WTC11 (cell line): Measurements from ENCODE around the gene ELF5. TPM values are rescaled to one million over a fixed set of nuclear protein-coding genes. Genes with fewer than 3 reads are reported as not detected.
A peak's percentile ranks its signal among the peaks of the same experiment; 100 is the strongest.

ENCODE experiments used
- ATAC-seq: fragments of 200-7000 bp; cut with Tn5 transposase; 2 replicates; pipeline ENCODE4 v1.10.0; 2021; ENCODE audit warnings: mild to moderate bottlenecking, moderate library complexity
- CTCF ChIA-PET: fragments of 300-600 bp; sonication (Branson Sonifier 250); formaldehyde crosslinking; loops from one replicate; lab custom pipeline; 2021; ENCODE audit warnings: antibody characterized with exemption; lab: Charles Lee
- POLR2A ChIA-PET: fragments of 350-600 bp; sonication (Branson Sonifier 250); formaldehyde crosslinking; loops from one replicate; lab custom pipeline; 2021; ENCODE audit warnings: antibody characterized with exemption; lab: Charles Lee
- DNase-seq: peaks from one replicate; pipeline ENCODE4 v3.0.0; 2021; ENCODE audit warnings: low spot score
- H3K27ac Mint-ChIP-seq: 2 replicates; pipeline ENCODE4 v1.8.0; 2021; ENCODE audit warnings: mixed read lengths
- H3K27me3 Mint-ChIP-seq: 2 replicates; pipeline ENCODE4 v1.8.0; 2021; ENCODE audit warnings: low read depth, mild to moderate bottlenecking, moderate library complexity, mixed read lengths
- H3K36me3 Mint-ChIP-seq: 2 replicates; pipeline ENCODE4 v1.8.0; 2021; ENCODE audit warnings: mixed read lengths
- H3K4me1 Mint-ChIP-seq: 2 replicates; pipeline ENCODE4 v1.8.0; 2022; ENCODE audit warnings: mixed read lengths
- H3K4me3 Mint-ChIP-seq: 2 replicates; pipeline ENCODE4 v1.8.0; 2021; ENCODE audit warnings: mild to moderate bottlenecking, moderate library complexity, mixed read lengths
- H3K9me3 Mint-ChIP-seq: 2 replicates; pipeline ENCODE4 v1.8.0; 2021; ENCODE audit warnings: mixed read lengths
- CREM ChIP-seq: sonication (generic); formaldehyde crosslinking; IDR thresholded peaks from 2 replicates; pipeline ENCODE4 v1.8.1; 2022; ENCODE audit warnings: mild to moderate bottlenecking, missing genetic modification reagents, moderate library complexity
- CTCF ChIP-seq: fragments of 200-600 bp; IDR thresholded peaks from 2 replicates; pipeline ENCODE4 v1.8.0; 2022; ENCODE audit warnings: antibody characterized with exemption
- ELF4 ChIP-seq: sonication (generic); formaldehyde crosslinking; IDR thresholded peaks from 2 replicates; pipeline ENCODE4 v1.8.1; 2022; ENCODE audit warnings: low read depth, mild to moderate bottlenecking, moderate library complexity, missing genetic modification reagents
- JAZF1 ChIP-seq: fragments of 250-450 bp; sonication (Bioruptor Pico); IDR thresholded peaks from 2 replicates; pipeline ENCODE4 v1.9.0; 2021; ENCODE audit warnings: moderate library complexity, mild to moderate bottlenecking, inconsistent platforms
- NR1H2 ChIP-seq: sonication (generic); formaldehyde crosslinking; IDR thresholded peaks from 2 replicates; pipeline ENCODE4 v1.9.0; 2021; ENCODE audit warnings: mild to moderate bottlenecking, moderate library complexity, missing genetic modification reagents
- RORB ChIP-seq: fragments of 250-450 bp; sonication (Bioruptor Pico); IDR thresholded peaks from 2 replicates; pipeline ENCODE4 v1.9.0; 2021; ENCODE audit warnings: mild to moderate bottlenecking
- SOX15 ChIP-seq: fragments of 250-450 bp; sonication (Bioruptor Pico); IDR thresholded peaks from 2 replicates; pipeline ENCODE4 v1.9.0; 2021; ENCODE audit warnings: mild to moderate bottlenecking
- SP1 ChIP-seq: sonication (generic); formaldehyde crosslinking; conservative IDR thresholded peaks from 2 replicates; pipeline ENCODE4 v1.8.1; 2022; ENCODE audit warnings: missing genetic modification reagents
- TEAD4 ChIP-seq: sonication (generic); formaldehyde crosslinking; IDR thresholded peaks from 2 replicates; pipeline ENCODE4 v1.8.0; 2022; ENCODE audit warnings: mild to moderate bottlenecking, missing genetic modification reagents
- TP53 ChIP-seq: sonication (generic); formaldehyde crosslinking; IDR thresholded peaks from 2 replicates; pipeline ENCODE4 v1.8.1; 2023; ENCODE audit warnings: mild to moderate bottlenecking, missing genetic modification reagents
- ZBTB21 ChIP-seq: sonication (generic); formaldehyde crosslinking; IDR thresholded peaks from 2 replicates; pipeline ENCODE4 v1.8.1; 2023; ENCODE audit warnings: mild to moderate bottlenecking, missing genetic modification reagents, borderline replicate concordance
- ZNF121 ChIP-seq: sonication (generic); formaldehyde crosslinking; IDR thresholded peaks from 2 replicates; pipeline ENCODE4 v1.8.0; 2023; ENCODE audit warnings: missing genetic modification reagents
- ZNF232 ChIP-seq: sonication (generic); formaldehyde crosslinking; IDR thresholded peaks from 2 replicates; pipeline ENCODE4 v1.8.0; 2022; ENCODE audit warnings: mild to moderate bottlenecking, missing genetic modification reagents
- ZNF317 ChIP-seq: sonication (generic); formaldehyde crosslinking; IDR thresholded peaks from 2 replicates; pipeline ENCODE4 v1.8.1; 2023; ENCODE audit warnings: low read depth, mild to moderate bottlenecking, moderate library complexity, missing genetic modification reagents, borderline replicate concordance
- total RNA-seq: library from RNA; stranded (reverse); gene quantifications from 3 replicates; pipeline ENCODE4 v1.2.3, GENCODE V29; 2021
- TF ChIP-seq, protein P1 (sequence below): sonication (generic); formaldehyde crosslinking; IDR thresholded peaks from 2 replicates; pipeline ENCODE4 v1.8.1; 2023; ENCODE audit warnings: mild to moderate bottlenecking, moderate library complexity, missing genetic modification reagents
- TF ChIP-seq, protein P2 (sequence below): sonication (generic); formaldehyde crosslinking; IDR thresholded peaks from 2 replicates; pipeline ENCODE4 v1.8.0; 2023; ENCODE audit warnings: missing genetic modification reagents, mild to moderate bottlenecking, borderline replicate concordance
- TF ChIP-seq, protein P3 (sequence below): sonication (generic); formaldehyde crosslinking; IDR thresholded peaks from 2 replicates; pipeline ENCODE4 v1.8.1; 2023; ENCODE audit warnings: mild to moderate bottlenecking, missing genetic modification reagents, moderate library complexity

Gene ELF5
- total RNA-seq, 1 experiment from 2014 or later: not detected

DNA sequence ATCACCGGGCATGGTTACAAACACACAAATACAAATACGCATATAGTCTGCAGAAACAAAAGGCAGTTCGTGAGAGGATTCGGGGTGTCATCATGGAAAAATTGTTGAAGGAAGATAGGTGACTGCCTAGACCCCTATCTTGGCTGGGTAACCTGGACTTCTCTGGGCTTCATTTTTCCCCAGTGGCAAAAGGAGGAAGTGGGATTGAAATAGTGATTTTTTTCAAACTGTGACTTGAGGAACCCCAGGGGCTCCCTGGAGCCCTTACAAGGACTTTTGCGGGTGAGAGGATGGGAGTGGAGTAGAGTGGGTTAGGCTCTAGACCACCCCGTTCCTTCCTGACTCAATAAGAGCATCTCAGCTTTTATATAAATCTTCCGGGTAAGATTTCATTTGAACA is 1.0 kb upstream of the ELF5 start:
- TF ChIP-seq CTCF: no peak
- TF ChIP-seq ZNF232 (CRISPR knock-in tag): no peak
- no peak for TF ChIP-seq JAZF1 (CRISPR knock-in tag)
- no peak for TF ChIP-seq ELF4
- TF ChIP-seq, protein P1, sequence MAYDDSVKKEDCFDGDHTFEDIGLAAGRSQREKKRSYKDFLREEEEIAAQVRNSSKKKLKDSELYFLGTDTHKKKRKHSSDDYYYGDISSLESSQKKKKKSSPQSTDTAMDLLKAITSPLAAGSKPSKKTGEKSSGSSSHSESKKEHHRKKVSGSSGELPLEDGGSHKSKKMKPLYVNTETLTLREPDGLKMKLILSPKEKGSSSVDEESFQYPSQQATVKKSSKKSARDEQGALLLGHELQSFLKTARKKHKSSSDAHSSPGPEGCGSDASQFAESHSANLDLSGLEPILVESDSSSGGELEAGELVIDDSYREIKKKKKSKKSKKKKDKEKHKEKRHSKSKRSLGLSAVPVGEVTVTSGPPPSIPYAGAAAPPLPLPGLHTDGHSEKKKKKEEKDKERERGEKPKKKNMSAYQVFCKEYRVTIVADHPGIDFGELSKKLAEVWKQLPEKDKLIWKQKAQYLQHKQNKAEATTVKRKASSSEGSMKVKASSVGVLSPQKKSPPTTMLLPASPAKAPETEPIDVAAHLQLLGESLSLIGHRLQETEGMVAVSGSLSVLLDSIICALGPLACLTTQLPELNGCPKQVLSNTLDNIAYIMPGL: no peak
- TF ChIP-seq, protein P2, sequence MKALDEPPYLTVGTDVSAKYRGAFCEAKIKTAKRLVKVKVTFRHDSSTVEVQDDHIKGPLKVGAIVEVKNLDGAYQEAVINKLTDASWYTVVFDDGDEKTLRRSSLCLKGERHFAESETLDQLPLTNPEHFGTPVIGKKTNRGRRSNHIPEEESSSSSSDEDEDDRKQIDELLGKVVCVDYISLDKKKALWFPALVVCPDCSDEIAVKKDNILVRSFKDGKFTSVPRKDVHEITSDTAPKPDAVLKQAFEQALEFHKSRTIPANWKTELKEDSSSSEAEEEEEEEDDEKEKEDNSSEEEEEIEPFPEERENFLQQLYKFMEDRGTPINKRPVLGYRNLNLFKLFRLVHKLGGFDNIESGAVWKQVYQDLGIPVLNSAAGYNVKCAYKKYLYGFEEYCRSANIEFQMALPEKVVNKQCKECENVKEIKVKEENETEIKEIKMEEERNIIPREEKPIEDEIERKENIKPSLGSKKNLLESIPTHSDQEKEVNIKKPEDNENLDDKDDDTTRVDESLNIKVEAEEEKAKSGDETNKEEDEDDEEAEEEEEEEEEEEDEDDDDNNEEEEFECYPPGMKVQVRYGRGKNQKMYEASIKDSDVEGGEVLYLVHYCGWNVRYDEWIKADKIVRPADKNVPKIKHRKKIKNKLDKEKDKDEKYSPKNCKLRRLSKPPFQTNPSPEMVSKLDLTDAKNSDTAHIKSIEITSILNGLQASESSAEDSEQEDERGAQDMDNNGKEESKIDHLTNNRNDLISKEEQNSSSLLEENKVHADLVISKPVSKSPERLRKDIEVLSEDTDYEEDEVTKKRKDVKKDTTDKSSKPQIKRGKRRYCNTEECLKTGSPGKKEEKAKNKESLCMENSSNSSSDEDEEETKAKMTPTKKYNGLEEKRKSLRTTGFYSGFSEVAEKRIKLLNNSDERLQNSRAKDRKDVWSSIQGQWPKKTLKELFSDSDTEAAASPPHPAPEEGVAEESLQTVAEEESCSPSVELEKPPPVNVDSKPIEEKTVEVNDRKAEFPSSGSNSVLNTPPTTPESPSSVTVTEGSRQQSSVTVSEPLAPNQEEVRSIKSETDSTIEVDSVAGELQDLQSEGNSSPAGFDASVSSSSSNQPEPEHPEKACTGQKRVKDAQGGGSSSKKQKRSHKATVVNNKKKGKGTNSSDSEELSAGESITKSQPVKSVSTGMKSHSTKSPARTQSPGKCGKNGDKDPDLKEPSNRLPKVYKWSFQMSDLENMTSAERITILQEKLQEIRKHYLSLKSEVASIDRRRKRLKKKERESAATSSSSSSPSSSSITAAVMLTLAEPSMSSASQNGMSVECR (CRISPR knock-in tag): no peak
- TF ChIP-seq TEAD4 (CRISPR knock-in tag): no peak
- TF ChIP-seq ZBTB21 (CRISPR knock-in tag): no peak
- TF ChIP-seq NR1H2: no peak
- TF ChIP-seq, protein P3, sequence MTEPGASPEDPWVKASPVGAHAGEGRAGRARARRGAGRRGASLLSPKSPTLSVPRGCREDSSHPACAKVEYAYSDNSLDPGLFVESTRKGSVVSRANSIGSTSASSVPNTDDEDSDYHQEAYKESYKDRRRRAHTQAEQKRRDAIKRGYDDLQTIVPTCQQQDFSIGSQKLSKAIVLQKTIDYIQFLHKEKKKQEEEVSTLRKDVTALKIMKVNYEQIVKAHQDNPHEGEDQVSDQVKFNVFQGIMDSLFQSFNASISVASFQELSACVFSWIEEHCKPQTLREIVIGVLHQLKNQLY (CRISPR knock-in tag): no peak
- no peak for TF ChIP-seq SOX15 (CRISPR knock-in tag)
- no peak for TF ChIP-seq CREM (CRISPR knock-in tag)
- TF ChIP-seq TP53 (CRISPR knock-in tag): no peak
- TF ChIP-seq ZNF317: no peak
- CTCF ChIA-PET: interaction anchor here (0.9 to 3.3 kb wide), 4 partner anchors 10 to 148 kb away, joined by 3 to 24 read pairs (median 18); no protein-coding TSS in a partner anchor
- POLR2A ChIA-PET: no interaction called here
- ATAC-seq (no peak), DNase-seq (no peak)
- no peak overlapping the region for H3K4me3 Mint-ChIP-seq
- H3K27me3 Mint-ChIP-seq: no peaks in the 10 kb centered on the region
- H3K9me3 Mint-ChIP-seq: no peaks in the 10 kb centered on the region
- H3K36me3 Mint-ChIP-seq: no peaks in the 10 kb centered on the region
- H3K4me1 Mint-ChIP-seq: peaks cover 20% of the 10 kb centered on the region
- no peak overlapping the region for H3K27ac Mint-ChIP-seq

- Mint-ChIP-seq H3K36me3 (no peaks in the 10 kb centered on the region), H3K27ac (no peak overlapping the region), H3K27me3 (no peaks in the 10 kb centered on the region), H3K4me1 (peaks cover 20% of the 10 kb centered on the region), H3K4me3 (no peak overlapping the region), H3K9me3 (no peaks in the 10 kb centered on the region)
- CTCF ChIA-PET: interaction anchor here (0.5 to 3.3 kb wide), 35 partner anchors 8 to 1309 kb away, joined by 3 to 24 read pairs (median 4); partner anchors contain the start of gene CAT
- TF ChIP-seq RORB (CRISPR knock-in tag) (no peak), SP1 (CRISPR knock-in tag) (no peak), ZNF121 (CRISPR knock-in tag) (no peak), CTCF (peak; percentile 77)
- peak; percentile 94 for ATAC-seq
- POLR2A ChIA-PET: no interaction called here
- DNase-seq: peak; percentile 78
These were observed 533 bp downstream of the ELF5 start for GRCh38 chr11:34512840-34513681.
